Endometrial microvascular endothelial cells (primary cell): Measurements from ENCODE around the gene QSOX1. TPM values are rescaled to one million over a fixed set of nuclear protein-coding genes. Genes with fewer than 3 reads are reported as not detected.

Source experiments
- in situ Hi-C: cut with HindIII; loops from 2 replicates; pipeline ENCODE4 v1.10.0; 2017; ENCODE audit warnings: low sequenced_read_pairs, low pct_unique_long_range_greater_than_20kb; ENCODE audit errors: inconsistent ontology term
- total RNA-seq: library from RNA; depleted of rRNA; stranded (reverse); fragments of >200 nt; gene quantifications from one replicate; pipeline ENCODE4 v1.2.3, GENCODE V29; 2015; ENCODE audit errors: inconsistent ontology term

Gene QSOX1
- total RNA-seq, 1 donor from 2014 or later: 518 TPM

DNA sequence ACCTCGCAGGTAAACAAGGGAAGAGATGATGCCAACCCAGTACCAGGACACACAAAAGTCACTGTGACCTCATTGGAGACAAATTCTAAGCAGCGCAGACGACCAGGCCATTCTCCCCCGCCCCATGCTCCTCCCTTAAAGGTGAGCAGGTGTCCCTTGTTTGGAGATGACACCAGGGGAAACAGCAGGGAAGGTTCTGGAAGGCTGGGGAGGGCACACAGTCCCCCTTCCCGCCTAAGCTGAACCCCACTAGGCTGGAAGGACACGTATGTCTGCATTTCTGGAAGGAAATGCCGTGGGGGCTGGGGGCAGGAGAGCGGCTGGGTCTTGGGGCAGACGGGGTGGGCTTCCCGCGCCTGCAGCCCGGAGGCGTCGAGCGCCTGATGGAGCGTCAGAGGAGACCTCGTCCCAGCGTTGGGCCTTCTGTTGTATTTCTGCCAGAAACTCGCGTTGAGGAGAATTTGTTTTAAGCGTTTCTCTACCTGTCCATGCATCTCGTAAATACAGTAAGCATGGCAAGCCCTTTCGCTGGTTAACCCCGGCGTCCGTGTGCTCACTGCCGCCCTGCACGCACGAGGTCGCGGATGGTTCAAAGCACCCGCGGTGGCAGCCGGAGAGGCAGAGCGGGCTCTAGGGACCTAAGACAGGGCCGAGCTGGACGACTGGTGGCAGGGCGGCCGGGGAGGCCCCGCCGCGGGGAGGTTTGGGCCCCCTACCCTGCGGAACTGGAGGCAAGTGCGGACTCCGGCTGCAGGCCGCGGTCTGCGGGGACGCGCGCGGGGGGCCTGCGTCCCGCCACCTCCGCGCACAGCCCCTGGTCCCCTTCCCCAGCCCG lies 74.2 kb downstream of the QSOX1 start:
- in situ Hi-C loops: no loop called here

DNA sequence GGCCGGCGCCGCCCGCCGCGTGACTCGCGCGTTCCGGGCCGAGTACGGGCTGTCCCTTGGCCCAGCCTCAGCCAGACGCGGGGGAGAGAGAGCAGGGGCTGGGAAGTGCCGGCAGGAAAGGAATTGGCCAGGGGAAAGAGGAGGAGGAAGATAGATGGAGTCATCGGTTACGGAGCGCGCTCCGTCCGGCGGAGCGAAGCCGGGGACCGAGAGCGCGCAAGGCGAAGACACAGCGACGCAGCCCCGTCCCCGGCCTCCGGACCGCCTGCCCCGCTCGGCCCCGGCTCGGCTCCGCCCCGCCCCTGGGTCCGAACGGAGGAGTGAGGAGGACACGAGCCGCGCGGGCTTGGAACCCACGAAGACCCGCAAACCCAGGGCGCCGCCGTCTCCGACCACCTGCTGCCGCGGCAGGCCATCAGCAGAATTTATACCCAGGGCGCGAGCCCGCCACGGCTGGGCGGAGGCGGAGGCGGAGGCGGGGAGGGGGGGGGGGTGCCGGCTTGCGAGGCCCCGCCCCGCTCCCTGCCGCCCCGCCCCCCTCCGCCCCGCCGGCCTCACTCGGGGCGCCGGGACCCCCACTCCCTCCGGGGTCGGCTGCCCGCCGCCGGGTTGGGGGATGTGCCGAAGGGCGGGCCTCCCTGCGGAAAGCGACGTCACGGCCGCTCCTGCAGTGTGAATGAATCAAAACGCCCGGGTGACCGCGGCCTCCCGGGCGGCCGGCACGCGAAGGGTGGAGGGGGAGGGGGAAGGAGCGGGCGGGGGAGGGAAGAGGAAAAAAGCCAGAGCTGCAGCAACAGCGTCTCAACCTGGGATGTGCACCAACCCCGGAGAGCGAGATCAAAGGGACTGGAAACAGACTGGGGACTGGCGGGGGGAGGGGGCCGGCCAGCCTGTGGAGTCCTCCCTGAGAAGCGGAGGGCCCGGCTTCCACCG lies 75.1 kb downstream of the QSOX1 start, which contains the start of gene LHX4:
LHX4 (plus strand) TSS at position 782 of the 933 bp plus-strand sequence. CDS start 266 bp downstream, outside the sequence.
- in situ Hi-C loops: no loop called here

DNA sequence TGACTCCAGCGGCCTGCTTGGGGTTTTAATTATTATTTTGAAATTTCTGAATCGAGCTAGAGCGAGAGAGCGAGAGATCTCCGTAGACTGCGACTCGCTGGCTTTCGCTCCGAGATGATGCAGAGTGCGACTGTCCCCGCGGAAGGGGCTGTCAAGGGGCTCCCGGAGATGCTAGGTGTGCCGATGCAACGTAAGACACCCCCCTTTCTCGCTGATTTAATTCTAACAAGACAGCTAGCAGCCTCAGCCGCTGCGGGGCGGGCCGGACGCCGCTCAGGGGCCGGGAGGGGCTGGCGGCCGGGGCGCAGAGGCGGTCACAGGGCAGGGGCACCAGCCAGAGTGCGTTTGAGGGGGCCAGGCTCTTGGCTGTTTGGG lies 75.7 kb downstream of the QSOX1 start:
- in situ Hi-C loops: no loop called here

DNA sequence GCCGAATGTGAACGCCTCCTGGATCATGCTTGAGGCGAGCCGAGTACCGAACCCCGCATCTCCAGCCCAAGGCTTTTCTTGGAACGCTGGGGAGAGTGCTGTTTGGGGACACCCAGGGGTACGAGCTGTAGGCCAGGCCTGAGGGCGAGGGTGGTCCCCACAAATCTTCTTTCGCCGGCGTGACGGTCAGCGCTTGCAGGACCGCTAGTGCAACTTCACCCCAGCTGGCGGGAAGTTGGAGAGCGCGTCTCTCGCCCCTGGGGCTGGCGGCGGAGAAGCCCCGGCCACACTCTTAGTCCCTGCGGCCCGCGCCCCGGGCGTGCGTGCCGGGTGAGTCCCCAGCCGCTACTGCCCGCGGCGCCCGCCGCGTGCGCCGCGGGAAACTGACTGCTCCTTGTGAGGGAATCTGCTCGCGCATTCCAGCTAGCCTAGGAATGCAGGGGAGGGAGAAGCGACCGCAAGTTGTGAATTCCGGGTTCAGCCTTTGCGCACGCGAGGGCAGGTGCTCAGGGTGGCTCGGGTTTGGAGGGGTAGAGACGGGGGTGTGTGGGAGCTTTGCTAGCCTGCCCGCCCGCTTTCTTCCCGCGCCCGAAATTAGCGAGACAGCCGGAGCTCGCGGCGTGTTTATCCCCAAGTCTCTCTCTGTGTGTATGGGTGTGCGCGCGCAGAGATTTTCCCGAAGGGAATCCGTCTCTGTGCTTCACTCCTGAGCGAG lies 76.3 kb downstream of the QSOX1 start:
- in situ Hi-C loops: no loop called here

DNA sequence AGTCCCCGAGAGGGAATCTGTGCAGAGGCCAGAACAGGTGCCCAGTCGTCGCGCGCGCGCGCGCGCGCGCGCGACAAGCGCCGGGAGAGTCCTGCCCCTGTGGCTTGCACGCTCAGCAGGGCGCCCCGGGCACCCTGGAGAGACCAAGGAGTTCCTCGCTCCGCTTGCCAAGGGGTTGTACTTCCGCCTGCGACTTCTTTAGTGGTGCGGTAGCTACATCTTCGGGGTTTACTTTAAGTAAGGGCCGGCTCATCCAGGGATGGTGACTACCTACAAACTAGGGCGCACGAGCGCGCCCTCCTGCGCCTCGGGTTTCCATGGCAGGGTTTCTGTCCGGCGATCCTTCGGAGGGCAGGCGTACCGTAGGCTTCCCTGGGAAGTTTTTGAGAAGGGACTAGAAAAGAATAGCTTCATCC lies 76.8 kb downstream of the QSOX1 start:
- in situ Hi-C loops: no loop called here

DNA sequence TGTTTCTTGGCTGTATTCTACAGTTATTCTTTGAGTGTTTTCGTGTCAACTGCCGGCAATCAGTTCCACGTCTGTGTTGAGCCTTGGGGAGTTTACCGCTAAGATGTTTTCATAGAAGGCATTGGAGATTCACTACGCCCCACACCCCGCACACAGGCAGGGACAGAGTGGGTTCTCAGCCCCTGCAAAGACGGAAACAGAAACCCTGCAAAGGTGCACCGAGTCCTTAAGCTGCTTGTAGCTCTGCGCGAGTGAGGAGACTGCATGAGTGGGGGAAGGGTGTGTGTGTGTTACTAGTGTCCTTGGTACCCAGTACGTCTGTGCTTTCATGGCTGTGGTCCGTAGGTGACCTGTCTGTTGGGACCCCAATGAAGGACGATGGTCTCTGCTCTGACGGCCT lies 77.3 kb downstream of the QSOX1 start:
- in situ Hi-C loops: no loop called here

DNA sequence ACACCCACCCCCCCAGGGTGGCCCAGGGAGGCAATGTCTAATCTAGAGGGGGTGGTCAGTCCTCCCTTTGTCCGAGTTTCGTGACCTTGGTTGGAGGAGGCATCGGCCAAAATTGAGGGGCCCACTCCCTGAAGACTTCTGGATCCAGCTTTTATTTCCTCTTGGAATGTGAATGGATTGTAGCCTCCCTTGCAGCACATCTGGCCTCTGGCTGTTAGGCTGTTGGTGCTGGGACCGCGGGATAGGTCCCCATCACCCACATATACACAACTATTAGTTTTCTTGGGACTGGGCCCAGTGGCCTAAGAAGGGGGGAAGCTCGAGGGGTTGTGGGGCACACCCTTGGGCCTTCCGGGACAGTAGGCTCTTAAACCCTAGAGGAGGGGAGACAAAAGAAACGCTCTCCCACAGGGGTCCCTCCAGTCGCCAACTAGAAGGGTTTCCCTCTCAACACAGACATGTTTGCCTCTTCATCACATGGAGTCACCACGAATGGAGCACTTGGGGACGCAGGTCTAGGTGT lies 77.9 kb downstream of the QSOX1 start:
- in situ Hi-C loops: no loop called here

DNA sequence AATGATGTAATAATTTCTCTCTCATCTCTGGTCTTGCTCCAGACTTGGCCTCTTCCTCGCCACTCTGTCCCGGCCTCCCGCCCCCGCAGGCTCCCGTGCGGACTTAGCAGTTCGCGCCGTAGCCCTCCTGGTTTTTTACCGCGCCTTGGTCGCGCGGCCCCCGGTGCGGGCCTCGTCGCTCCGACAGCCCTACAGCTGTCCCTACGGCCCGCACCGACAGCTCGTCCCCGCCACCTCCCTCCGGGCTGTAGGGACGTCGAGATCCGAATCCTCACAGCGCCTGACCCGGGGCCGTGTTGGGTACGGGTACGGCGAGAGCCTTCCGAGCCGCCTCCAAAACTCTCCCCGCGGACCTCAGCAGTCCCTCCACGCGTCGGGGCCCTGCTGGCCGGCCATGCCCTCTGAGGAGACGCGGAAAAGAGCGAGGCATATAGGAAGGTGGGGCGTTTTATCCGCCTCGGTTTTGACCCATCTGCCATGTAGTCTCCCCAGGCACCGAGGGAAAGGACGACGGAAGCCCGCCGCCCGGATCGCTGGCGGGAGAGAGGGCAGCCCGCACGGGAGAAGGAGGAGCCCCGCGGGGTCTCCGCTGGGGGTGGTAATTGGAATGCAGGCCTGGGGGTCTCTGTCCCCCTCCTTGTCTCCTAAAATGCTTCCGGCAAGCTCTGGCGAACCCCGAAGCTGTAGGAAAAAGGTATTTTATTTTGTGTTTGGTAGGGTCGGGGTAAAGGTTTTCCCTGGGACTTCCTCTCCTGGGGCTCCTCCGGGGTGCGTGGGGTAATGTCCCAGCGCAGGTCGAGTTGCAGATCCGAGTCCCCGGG lies 78.7 kb downstream of the QSOX1 start:
- in situ Hi-C loops: no loop called here

DNA sequence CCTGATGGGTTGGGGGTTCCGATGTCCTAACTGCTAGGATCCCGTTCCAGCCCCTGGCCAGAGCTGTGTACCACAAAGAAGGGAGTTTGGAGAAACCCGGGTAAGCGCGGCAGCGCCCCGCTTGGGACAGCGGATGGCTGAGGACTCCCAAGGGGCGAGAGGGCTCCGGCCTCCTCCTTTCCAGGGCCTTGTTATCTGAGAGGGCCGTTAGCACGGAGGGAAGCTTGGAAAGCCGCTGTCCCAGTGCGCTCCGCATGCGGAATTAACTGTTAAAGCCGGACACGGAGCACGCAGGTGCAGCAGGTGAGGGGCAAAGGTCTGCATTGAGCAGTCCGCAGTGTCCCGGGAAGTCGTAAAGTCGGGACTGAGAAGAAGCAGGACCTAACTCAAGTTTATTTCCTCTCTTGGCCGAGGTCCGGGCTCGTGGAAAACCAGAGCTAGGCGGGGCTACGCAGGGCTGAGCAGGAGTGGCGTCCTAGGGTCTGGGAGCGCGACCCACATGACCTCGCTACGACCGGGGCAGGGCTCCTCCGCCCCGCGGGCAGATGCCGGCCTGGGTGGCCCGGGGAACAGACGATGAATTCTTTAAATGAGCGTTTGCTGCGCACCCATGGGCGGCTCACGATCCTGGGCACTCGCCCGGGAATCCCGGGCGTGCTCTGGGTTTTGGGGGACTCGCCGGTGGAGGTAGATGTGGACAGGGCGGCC lies 79.9 kb downstream of the QSOX1 start:
- in situ Hi-C loops: no loop called here

DNA sequence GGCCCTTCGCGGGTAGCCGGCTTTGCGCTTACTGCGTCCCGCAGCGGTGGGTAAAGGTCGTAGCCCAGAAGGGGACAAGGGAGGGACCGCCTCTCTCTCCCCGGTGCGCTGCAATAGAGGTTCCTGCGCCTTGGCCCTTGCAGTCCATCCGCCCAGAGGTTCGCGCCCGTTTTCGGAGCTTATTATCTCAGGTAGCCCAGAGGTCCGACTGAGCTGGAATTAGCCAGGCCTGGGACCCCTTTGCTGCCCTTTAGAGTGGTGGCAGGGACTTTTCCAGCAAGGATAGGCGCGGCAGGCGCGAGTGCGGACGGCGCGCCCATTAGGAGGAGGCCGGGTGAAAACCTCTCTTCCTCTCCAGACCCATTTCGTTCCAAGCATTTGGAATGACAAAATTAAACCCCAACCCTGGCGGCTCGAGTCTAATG lies 80.4 kb downstream of the QSOX1 start:
- in situ Hi-C loops: no loop called here

DNA sequence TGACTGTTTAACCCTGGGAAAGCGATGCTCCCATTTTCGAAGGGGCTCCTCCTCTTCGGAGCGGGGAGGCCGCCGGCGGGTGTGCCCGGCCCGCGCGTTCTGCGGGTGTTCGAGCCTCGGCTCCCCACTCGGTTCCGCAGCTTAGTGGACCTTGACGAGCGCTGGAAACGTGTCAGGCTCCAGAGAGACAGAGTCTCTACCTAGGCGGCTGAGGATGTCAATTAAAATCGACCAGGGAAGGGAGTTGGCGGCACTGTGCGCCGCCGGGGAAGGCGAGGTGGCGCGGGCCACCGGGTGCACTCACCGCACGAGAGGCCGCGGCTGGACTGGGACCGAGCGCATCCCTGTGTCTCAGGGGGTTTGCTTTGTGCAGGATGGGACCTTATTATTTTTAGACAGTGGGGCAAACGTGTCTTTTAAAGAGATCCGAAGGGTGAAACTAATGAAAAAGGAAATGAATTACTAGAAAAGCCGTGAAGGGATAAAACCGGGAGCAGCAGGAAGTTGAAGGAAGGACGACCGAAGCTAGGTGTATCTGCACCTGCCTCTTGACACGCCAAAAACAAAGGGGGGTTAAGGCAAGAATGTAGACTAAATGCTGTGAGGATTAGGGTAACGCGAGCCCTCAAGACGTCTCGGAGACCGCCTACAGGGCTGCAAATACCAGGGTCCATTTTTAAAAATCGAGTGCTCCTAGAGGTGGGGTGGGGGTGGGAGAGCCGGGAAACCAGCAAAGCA lies 81.0 kb downstream of the QSOX1 start:
- in situ Hi-C loops: no loop called here

DNA sequence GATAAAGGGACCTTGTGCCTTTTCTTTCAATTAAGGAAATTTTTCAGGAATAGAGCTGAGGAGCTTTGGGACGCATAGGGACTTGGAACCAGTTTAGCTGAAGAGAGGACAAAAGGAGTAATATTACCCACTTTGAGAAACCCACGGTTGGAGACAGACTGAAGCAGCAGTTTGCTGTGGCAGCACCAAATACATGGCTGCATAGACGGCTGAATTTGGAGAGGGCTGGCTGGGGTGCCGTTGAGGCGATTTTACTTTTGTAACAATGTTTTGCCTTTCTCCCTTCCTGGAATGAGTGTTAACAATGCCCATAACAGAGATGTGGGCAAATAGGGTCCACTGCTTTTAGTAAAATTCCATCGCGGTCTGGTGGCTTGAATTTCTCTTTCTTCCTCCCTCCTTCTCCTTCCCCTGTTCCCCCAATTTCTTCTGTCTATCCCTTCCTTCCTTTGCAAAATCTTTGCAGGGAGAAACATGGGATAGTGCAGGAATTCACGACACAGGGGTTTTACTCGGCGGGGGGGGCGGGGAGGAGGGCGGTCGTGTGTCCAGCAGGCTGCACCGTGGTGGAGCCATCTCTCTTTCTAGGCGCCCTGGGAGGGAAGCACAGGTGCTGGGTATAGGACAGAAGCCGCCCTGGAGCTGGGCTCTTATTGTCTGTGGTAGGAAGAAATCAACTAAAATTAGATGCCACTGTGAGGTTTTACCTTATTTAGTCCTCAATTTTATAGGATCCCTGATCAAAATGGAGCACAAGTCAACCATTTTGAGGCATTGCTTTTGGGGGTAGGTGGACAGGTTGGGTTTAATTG lies 82.2 kb downstream of the QSOX1 start:
- in situ Hi-C loops: no loop called here

DNA sequence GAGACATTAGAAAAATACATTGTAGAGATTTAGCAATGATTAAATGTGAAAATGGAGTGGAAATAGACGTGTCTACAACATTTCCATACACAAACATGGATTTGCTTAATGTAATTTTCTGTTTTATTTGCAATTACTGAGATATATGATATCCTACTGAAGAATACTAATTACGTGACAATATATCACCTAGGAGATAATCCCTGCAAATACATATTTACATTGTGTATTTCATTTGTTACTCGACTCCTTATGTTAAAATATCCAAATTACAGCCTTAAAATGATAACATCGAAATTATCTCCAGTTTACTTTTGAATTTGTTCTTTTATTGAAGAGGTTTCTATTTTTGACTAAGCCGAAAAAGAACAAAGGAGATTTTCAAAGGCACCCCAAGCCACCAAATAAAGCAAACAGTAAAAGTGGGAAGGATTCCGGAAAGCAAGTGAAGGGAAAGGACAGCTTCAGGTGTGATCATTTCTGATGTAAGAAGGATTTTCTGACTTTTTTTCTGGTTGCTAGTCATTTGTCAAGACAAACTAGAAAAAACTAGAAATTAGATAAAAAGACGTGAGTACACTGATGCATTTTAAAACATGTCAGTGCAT lies 83.3 kb downstream of the QSOX1 start:
- in situ Hi-C loops: no loop called here

DNA sequence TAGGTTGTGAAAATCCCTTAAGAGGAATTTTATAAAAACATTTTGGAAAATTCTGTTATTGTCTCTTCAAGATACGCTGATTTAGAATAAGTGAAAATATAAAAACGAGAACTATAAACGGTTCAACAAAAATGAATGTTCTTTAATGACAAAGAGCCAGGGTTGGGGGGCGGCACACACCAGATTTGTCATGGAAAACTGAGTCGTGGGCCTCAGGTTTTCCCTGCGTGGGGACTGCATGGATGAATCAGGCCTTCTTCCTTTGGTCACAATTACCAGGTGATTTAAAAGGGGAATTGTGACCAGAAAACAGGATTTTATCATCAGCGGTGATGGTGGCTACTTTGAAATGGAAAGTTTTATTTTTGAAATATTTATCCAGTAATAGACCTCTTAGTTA lies 84.0 kb downstream of the QSOX1 start:
- in situ Hi-C loops: no loop called here

DNA sequence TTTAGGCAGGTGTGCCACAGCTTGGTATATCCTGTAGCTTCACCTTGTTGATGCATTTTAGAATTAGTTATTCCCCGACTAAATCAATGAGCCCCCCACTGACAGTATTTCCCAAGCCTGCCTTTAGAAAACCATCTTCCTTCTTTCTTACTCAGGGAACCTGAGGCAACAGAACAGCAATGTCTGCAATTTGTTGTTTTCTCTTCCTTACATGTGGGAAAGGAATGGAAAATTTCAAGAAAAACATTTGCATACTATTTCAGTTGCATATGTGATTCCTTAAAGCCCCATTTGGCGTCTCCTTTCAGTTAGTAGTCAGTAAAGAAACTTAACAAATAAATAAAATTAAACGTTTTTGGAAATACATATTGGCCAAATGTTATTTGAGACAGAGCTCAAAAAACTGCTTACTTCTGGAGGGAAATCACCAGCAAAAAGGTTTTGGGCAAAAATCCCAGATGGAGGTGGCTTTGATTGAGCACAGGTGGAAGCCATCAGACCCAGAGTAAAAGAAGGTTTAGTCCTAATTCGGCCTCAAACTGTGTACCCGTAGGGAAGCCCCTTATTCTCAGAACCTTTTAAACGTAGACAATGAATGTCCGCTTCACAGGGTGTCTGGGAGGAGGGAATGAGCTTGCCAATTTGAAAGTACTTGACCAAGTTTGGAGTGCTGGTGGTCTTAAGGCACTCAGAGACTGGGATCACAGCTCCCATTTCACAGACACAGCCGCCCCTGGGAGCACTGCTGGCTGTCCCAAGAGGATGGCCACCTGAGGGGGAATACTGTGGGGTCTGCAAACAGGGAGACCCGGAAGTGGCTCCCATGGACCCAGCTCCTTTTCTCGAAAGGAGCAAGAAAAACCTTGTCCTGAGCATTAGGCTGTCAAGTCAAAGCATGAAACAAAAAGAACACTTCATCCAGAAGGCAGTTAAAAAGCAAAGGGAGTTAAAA lies 84.8 kb downstream of the QSOX1 start:
- in situ Hi-C loops: no loop called here
